ENCODE results near the gene TMEM198.

Gene TMEM198

GRCh38 chr2:219545295-219545942 lies 1.6 kb downstream of the TMEM198 start:
- H3K4me3 ChIP-seq (ENCODE audit: low read depth, low read length), result no peak overlapping the region
- no peak for DNase-seq (ENCODE audit: low read depth)
- TF ChIP-seq, protein P1, sequence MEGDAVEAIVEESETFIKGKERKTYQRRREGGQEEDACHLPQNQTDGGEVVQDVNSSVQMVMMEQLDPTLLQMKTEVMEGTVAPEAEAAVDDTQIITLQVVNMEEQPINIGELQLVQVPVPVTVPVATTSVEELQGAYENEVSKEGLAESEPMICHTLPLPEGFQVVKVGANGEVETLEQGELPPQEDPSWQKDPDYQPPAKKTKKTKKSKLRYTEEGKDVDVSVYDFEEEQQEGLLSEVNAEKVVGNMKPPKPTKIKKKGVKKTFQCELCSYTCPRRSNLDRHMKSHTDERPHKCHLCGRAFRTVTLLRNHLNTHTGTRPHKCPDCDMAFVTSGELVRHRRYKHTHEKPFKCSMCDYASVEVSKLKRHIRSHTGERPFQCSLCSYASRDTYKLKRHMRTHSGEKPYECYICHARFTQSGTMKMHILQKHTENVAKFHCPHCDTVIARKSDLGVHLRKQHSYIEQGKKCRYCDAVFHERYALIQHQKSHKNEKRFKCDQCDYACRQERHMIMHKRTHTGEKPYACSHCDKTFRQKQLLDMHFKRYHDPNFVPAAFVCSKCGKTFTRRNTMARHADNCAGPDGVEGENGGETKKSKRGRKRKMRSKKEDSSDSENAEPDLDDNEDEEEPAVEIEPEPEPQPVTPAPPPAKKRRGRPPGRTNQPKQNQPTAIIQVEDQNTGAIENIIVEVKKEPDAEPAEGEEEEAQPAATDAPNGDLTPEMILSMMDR (IDR thresholded peaks at IDR 0.05; ENCODE audit: low read depth, low read length, missing control alignments), result no peak

DNA sequence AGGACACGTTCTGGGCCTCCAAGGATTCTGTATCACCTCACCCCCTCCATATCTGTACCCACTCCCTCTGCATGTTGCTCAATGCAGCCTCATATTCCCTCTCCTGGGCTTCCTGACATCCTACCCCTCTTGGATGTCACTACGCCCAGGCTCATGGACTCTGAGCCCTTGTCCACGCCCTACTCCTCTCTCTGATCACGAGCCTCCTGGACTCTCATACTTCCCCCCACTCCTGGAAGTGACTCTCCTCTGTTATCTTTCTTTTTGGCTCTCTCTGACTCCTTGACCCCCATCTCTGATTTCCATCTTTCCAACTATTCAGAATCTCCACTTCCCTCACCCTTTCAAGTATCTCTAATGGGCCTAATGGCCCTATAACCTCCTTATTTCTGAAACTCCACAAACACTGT lies 2.1 kb downstream of the TMEM198 start:
- no peak overlapping the region for H3K4me3 ChIP-seq (ENCODE audit: low read depth, low read length)
- TF ChIP-seq, protein P1 (IDR thresholded peaks at IDR 0.05; ENCODE audit: low read depth, low read length, missing control alignments), result no peak
- no peak for DNase-seq (ENCODE audit: low read depth)

- no peak for DNase-seq (ENCODE audit: low read depth)
Measured at GRCh38 chr2:219547621-219548020, 3.8 kb downstream of the TMEM198 start.

DNA sequence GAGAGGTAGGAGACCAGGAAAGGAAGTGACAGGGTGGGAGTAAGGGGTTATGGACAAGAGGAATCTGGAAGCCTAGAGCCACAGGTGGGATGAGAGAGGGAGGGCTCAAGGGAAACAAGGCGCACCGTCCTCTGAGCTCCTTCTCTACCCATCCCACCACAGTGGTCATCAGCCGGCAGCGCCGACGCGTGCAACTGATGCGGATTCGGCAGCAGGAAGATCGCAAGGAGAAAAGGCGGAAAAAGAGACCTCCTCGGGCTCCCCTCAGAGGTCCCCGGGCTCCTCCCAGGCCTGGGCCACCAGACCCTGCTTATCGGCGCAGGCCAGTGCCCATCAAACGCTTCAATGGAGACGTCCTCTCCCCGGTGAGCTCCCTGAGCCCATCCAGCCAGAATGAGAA lies 5.2 kb downstream of the TMEM198 start:
- TF ChIP-seq, protein P1 (IDR thresholded peaks at IDR 0.05; ENCODE audit: low read depth, low read length, missing control alignments), result no peak
- no peak overlapping the region for H3K4me3 ChIP-seq (ENCODE audit: low read depth, low read length)
- no peak for DNase-seq (ENCODE audit: low read depth)

More at GRCh38 chr2:219547621-219548020, 3.8 kb downstream of the TMEM198 start:
- TF ChIP-seq, protein P1 (IDR thresholded peaks at IDR 0.05; ENCODE audit: low read depth, low read length, missing control alignments), result no peak
- no peak overlapping the region for H3K4me3 ChIP-seq (ENCODE audit: low read depth, low read length)

GRCh38 chr2:219549619-219550018 lies 5.8 kb downstream of the TMEM198 start:
- no peak overlapping the region for H3K4me3 ChIP-seq (ENCODE audit: low read depth, low read length)
- TF ChIP-seq, protein P1 (IDR thresholded peaks at IDR 0.05; ENCODE audit: low read depth, low read length, missing control alignments), result no peak
- DNase-seq (ENCODE audit: low read depth), result no peak

DNA sequence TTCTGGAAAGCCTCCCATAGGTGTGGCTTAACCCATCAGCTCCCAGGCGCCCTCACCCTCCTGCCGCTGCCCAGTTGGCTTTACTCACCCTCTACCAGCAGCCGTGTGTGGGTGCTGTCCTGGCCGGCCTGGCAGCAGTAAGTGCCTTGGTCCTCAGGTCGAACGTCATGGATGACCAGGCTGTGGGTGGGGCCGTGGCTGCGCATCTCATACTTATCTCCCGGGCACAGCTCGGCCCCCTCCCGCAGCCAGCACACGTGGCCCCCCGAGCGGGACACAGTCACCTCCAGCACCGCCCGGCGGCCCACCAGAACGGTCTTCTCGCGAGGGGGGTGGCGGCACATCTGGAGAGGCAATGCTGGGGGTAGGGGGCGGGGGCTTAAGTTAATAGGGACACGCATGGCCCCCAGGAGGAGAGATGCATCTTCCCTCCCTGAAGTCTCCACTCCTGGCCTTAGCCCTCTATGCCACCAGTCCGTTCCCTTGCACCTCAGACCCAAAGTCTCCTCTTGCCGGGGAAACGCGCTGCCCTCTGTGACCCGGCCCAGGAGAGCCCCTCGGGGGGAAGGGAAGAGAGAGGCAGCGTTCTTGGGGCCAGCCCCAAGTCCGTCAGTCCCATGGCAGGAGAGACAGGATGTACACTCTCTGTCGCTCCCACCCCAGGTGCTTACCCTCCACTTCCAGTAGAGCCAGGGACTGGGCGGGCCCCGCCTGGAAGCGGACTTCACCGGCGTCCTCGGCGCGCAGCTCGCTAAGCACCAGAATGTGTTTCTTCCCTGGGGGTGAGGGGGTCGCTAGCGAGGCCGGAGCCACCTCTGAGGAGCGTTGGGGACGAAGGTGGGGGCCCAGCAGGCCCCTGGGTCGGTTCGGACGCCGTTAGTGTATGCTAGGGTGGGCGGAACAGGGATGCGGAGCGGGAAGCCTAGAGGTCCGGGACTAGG lies 7.9 kb downstream of the TMEM198 start:
- H3K4me3 ChIP-seq (ENCODE audit: low read depth, low read length), result peak overlapping the region; percentile 65
- TF ChIP-seq, protein P1 (IDR thresholded peaks at IDR 0.05; ENCODE audit: low read depth, low read length, missing control alignments), result no peak
- no peak for DNase-seq (ENCODE audit: low read depth)

Data from GM12864 (cell line).